ENCODE results near the gene NT5DC1. TPM values are rescaled to one million over a fixed set of nuclear protein-coding genes. Genes with fewer than 3 reads are reported as not detected.

NT5DC1 gene
- total RNA-seq, 1 experiment from 2014 or later = 27.6 TPM

DNA sequence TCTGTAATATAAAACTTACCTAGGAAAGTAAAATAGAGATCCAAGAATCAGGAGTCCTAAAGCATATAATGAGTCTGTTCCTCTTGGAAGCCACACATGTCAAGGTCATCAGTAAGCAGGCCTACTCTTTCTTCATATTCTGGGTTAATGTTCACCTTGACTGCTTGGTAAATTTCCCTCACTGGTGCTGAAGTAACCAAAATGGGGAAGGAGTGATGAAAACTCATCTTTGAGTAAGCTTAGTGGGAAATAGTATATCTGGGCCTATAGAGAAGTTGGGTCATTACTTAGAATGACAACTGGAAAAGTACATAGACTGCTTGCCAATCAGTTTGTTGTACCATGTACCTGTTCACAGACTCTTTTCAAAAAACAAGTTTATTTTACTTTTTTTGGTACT lies 146.6 kb downstream of the NT5DC1 start:
- no TSS peak for BruUV-seq (replicated peaks)
- DNase-seq (ENCODE audit: unreplicated experiment) = no peak
- Mint-ChIP-seq H3K36me3 (ENCODE audit: insufficient read depth, unreplicated experiment) (peaks cover 16% of the 10 kb centered on the region), H3K9me3 (ENCODE audit: unreplicated experiment) (no peaks in the 10 kb centered on the region), H3K27me3 (ENCODE audit: insufficient read depth, unreplicated experiment) (no peaks in the 10 kb centered on the region), H3K4me3 (ENCODE audit: unreplicated experiment) (no peak overlapping the region), H3K27ac (ENCODE audit: low read depth, unreplicated experiment) (no peak overlapping the region), H3K4me1 (ENCODE audit: insufficient read depth, unreplicated experiment) (peaks cover 22% of the 10 kb centered on the region)
- ChIA-PET POLR2A (interaction anchor here (0.6 to 1.3 kb wide), 3 partner anchors 30 to 146 kb away, joined by 3 to 4 read pairs (median 3); partner anchors contain the start of gene NT5DC1), CTCF (interaction anchor here (0.7 to 1.0 kb wide), 3 partner anchors 21 to 318 kb away, joined by 3 read pairs; partner anchors contain the start of gene CALHM5)
- intact Hi-C loops (cut with micrococcal nuclease) = no loop called here
- TF ChIP-seq, protein P1, sequence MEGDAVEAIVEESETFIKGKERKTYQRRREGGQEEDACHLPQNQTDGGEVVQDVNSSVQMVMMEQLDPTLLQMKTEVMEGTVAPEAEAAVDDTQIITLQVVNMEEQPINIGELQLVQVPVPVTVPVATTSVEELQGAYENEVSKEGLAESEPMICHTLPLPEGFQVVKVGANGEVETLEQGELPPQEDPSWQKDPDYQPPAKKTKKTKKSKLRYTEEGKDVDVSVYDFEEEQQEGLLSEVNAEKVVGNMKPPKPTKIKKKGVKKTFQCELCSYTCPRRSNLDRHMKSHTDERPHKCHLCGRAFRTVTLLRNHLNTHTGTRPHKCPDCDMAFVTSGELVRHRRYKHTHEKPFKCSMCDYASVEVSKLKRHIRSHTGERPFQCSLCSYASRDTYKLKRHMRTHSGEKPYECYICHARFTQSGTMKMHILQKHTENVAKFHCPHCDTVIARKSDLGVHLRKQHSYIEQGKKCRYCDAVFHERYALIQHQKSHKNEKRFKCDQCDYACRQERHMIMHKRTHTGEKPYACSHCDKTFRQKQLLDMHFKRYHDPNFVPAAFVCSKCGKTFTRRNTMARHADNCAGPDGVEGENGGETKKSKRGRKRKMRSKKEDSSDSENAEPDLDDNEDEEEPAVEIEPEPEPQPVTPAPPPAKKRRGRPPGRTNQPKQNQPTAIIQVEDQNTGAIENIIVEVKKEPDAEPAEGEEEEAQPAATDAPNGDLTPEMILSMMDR (IDR thresholded peaks at IDR 0.05; ENCODE audit: unreplicated experiment) = no peak

DNA sequence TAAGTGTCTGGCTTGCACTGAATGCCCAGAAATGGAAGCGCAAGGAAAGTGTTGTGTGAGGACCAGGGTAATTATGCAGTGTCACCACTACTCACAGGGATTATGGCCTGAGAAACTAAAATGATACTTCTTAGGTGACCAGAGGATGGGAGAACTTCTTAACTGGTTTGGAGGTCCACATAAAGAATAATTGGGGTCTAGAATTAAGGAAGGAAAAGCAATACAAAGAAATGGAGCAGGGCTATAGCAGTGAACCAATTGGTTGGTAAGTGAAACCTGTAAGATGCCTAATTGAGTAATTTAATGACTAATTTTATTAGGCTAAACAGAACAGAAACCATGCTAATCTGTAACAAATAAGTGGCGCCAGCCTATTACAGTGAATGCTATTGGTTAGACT lies 147.9 kb downstream of the NT5DC1 start:
- H3K36me3 Mint-ChIP-seq (ENCODE audit: insufficient read depth, unreplicated experiment) = peaks cover 15% of the 10 kb centered on the region
- no peak overlapping the region for H3K27ac Mint-ChIP-seq (ENCODE audit: low read depth, unreplicated experiment)
- peaks cover 22% of the 10 kb centered on the region for H3K4me1 Mint-ChIP-seq (ENCODE audit: insufficient read depth, unreplicated experiment)
- intact Hi-C loops (cut with micrococcal nuclease) = no loop called here
- H3K9me3 Mint-ChIP-seq (ENCODE audit: unreplicated experiment) = no peaks in the 10 kb centered on the region
- CTCF ChIA-PET = interaction anchor here (1.0 to 1.3 kb wide), 3 partner anchors 21 to 316 kb away, joined by 3 read pairs; partner anchors contain the start of gene CALHM5
- no peaks in the 10 kb centered on the region for H3K27me3 Mint-ChIP-seq (ENCODE audit: insufficient read depth, unreplicated experiment)
- TF ChIP-seq, protein P1 (IDR thresholded peaks at IDR 0.05; ENCODE audit: unreplicated experiment) = no peak
- DNase-seq (ENCODE audit: unreplicated experiment) = no peak
- POLR2A ChIA-PET = interaction anchor here (1.6 kb wide), 1 partner anchor 263 kb away, joined by 3 read pairs; the partner anchor contains the start of gene CALHM5
- H3K4me3 Mint-ChIP-seq (ENCODE audit: unreplicated experiment) = no peak overlapping the region
- no TSS peak for BruUV-seq (replicated peaks)

DNA sequence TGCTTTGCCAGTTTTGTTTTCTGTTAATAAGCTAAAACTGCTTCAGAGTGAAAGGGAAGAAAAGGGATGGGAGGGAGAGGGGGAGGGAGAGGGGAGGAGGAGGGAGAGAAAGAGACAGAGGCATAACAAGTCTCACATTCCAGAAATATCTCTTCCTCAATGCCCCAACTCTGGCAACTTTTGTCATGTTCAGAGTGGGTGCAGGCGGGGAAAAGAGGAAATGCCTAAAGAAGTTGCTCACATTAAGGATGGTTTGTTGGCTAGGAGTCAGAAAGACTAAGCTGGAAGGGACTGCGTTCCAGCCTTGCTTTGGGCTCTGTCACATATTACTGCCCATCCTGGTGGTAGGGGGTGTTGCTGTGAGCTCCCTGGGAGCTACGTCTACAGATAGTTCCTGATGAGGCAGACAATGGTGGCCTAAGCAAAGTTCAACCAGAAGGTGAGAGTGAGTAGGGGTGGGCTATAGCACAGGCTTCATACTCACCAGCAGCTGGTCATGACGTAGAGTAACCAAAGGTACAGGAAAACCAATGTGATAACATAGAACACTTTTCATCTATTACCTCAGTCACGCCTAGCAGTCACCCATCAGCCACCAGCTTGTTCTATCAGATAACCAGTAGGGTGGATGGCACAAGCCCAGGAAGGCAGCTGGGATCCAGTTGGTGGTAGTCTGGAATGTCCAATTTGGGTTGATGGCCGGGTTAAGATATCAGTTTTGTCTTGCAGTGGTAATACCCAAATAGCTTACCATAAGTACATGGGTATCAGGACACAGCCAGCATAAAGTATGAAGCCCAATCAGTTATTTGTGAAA lies 151.1 kb downstream of the NT5DC1 start:
- BruUV-seq (replicated peaks) = no TSS peak
- CTCF ChIA-PET = interaction anchor here (0.5 to 2.6 kb wide), 13 partner anchors 9 to 527 kb away, joined by 3 to 13 read pairs (median 4); partner anchors contain the start of gene TSPYL1
- H3K27ac Mint-ChIP-seq (ENCODE audit: low read depth, unreplicated experiment) = peak overlapping the region; percentile 21
- H3K9me3 Mint-ChIP-seq (ENCODE audit: unreplicated experiment) = no peaks in the 10 kb centered on the region
- POLR2A ChIA-PET = interaction anchor here (0.6 to 6.0 kb wide), 6 partner anchors 10 to 191 kb away, joined by 3 to 69 read pairs (median 11); partner anchors contain the start of genes FRK, NT5DC1 and TSPYL1
- H3K4me1 Mint-ChIP-seq (ENCODE audit: insufficient read depth, unreplicated experiment) = peaks cover 22% of the 10 kb centered on the region
- TF ChIP-seq, protein P1 (IDR thresholded peaks at IDR 0.05; ENCODE audit: unreplicated experiment) = no peak
- peak; percentile 42 for DNase-seq (ENCODE audit: unreplicated experiment)
- intact Hi-C loops (cut with micrococcal nuclease) = no loop called here
- H3K36me3 Mint-ChIP-seq (ENCODE audit: insufficient read depth, unreplicated experiment) = peaks cover 9% of the 10 kb centered on the region
- H3K27me3 Mint-ChIP-seq (ENCODE audit: insufficient read depth, unreplicated experiment) = no peaks in the 10 kb centered on the region
- H3K4me3 Mint-ChIP-seq (ENCODE audit: unreplicated experiment) = no peak overlapping the region

DNA sequence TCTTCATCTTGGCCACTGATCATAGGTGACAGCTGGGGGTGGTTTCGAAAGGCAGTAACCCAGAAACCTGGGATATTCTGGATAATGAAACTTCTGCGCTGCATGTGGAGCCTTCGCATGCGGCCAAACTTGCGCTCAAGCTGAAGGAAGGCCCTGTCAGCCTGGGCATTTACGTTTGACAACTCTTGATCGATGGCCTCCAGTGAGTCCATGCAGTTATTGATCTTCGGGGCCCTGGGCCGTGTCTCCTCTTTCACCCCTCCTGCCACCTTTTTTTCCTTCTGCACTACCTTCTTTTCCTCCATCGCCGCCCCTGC lies 152.5 kb downstream of the NT5DC1 start:
- intact Hi-C loops (cut with micrococcal nuclease) = no loop called here
- no TSS peak for BruUV-seq (replicated peaks)

More for the DNA sequence above, 152.5 kb downstream of the NT5DC1 start:
- no peak for DNase-seq (ENCODE audit: unreplicated experiment)
- no peak overlapping the region for H3K27ac Mint-ChIP-seq (ENCODE audit: low read depth, unreplicated experiment)
- no peaks in the 10 kb centered on the region for H3K9me3 Mint-ChIP-seq (ENCODE audit: unreplicated experiment)
- ChIA-PET POLR2A (interaction anchor here (0.6 to 6.0 kb wide), 14 partner anchors 11 to 318 kb away, joined by 3 to 69 read pairs (median 8); partner anchors contain the start of genes CALHM5, NT5DC1, RWDD1 and TSPYL1), CTCF (interaction anchor here (1.1 to 2.0 kb wide), 4 partner anchors 16 to 85 kb away, joined by 3 to 12 read pairs (median 5); no protein-coding TSS in a partner anchor)
- H3K4me1 Mint-ChIP-seq (ENCODE audit: insufficient read depth, unreplicated experiment) = peaks cover 22% of the 10 kb centered on the region
- H3K27me3 Mint-ChIP-seq (ENCODE audit: insufficient read depth, unreplicated experiment) = no peaks in the 10 kb centered on the region
- TF ChIP-seq, protein P1 (IDR thresholded peaks at IDR 0.05; ENCODE audit: unreplicated experiment) = no peak
- peaks cover 9% of the 10 kb centered on the region for H3K36me3 Mint-ChIP-seq (ENCODE audit: insufficient read depth, unreplicated experiment)
- no peak overlapping the region for H3K4me3 Mint-ChIP-seq (ENCODE audit: unreplicated experiment)

All from MCF 10A (cell line).